GM21786 (cell line): ENCODE results near the gene STOML1.
"Not testable (repeated sequence)": the region's sequence is repeated elsewhere in the genome, so short reads cannot be mapped to it uniquely, and the experiment has no call there.

ENCODE experiments used
- ATAC-seq: cut with Tn5 transposase; IDR thresholded peaks from one replicate; pipeline ENCODE4 v1.9.1; 2021; ENCODE audit not compliant: unreplicated experiment

Gene STOML1

GRCh38 chr15:73988445-73988969 lies 3.6 kb downstream of the STOML1 start:
- no peak for ATAC-seq

GRCh38 chr15:73987681-73988444 lies 4.2 kb downstream of the STOML1 start:
- ATAC-seq, result no peak

GRCh38 chr15:73987250-73987649 lies 4.8 kb downstream of the STOML1 start:
- no peak for ATAC-seq

GRCh38 chr15:73986776-73987056 lies 5.4 kb downstream of the STOML1 start:
- ATAC-seq, result no peak

GRCh38 chr15:73986055-73986775 lies 5.9 kb downstream of the STOML1 start:
- no peak for ATAC-seq

GRCh38 chr15:73985101-73985873 lies 6.8 kb downstream of the STOML1 start:
- ATAC-seq, result no peak

- no peak for ATAC-seq
These were observed 7.7 kb downstream of the STOML1 start for GRCh38 chr15:73984208-73984979.

GRCh38 chr15:73983773-73984172 lies 8.3 kb downstream of the STOML1 start:
- ATAC-seq, result no peak

- no peak for ATAC-seq
These were observed 8.8 kb downstream of the STOML1 start for GRCh38 chr15:73983211-73983727.

- ATAC-seq, result no peak
These were observed 9.7 kb downstream of the STOML1 start for GRCh38 chr15:73982222-73982962.

- ATAC-seq, result no peak
These were observed 10.3 kb downstream of the STOML1 start for GRCh38 chr15:73981761-73982221.

GRCh38 chr15:73979636-73980035 lies 12.5 kb downstream of the STOML1 start:
- ATAC-seq, result no peak

- ATAC-seq, result no peak
These were observed 13.2 kb downstream of the STOML1 start for GRCh38 chr15:73978896-73979295.

GRCh38 chr15:73975440-73976125 lies 16.5 kb downstream of the STOML1 start:
- ATAC-seq, result not testable (repeated sequence)

- not testable (repeated sequence) for ATAC-seq
These were observed 18.4 kb downstream of the STOML1 start for GRCh38 chr15:73973683-73974200.

- ATAC-seq, result no peak
These were observed 19.0 kb downstream of the STOML1 start for GRCh38 chr15:73972984-73973682.

GRCh38 chr15:73969151-73969759 lies 22.8 kb downstream of the STOML1 start:
- ATAC-seq, result no peak

GRCh38 chr15:73968461-73968860 lies 23.6 kb downstream of the STOML1 start:
- no peak for ATAC-seq
